22Rv1 (cell line): Measurements from ENCODE around the gene CAPZA3.

Experiments
- CTCF ChIP-seq: fragments of 450-650 bp; IDR thresholded peaks from 2 replicates; pipeline ENCODE4 v1.5.1; 2017; ENCODE audit warnings: mild to moderate bottlenecking
- ZFX ChIP-seq: fragments of 450-650 bp; IDR thresholded peaks from 2 replicates; pipeline ENCODE4 v1.6.1; 2017; ENCODE audit warnings: antibody characterized with exemption, borderline replicate concordance

GRCh38 chr12:18747895-18748294 lies 10.0 kb downstream of the CAPZA3 start:
- no peak for TF ChIP-seq CTCF
- TF ChIP-seq ZFX = no peak
